Prostate gland (tissue), 2 donors: ENCODE measurements around the gene SLC13A3.
A peak's percentile ranks its signal among the peaks of the same experiment; 100 is the strongest.

Experiments used
- POLR2AphosphoS5 ChIP-seq: sonication (generic); formaldehyde crosslinking; IDR thresholded peaks from one replicate; pipeline ENCODE4 v1.6.1; 2017; ENCODE audit warnings: antibody characterized with exemption
- TF ChIP-seq, protein P1 (sequence below), 4 experiments: fragments of 200-600 bp in 2 of 4; fragments of 450-650 bp in 2 of 4; sonication (generic) in 2 of 4; IDR thresholded peaks; 1 replicate in 3 of 4; 2 replicates in 1 of 4; pipeline ENCODE4 v1.5.1; 2016 to 2019; ENCODE audit warnings: antibody characterized with exemption in 4 of 4, mild to moderate bottlenecking in 2 of 4, moderate library complexity in 2 of 4

DNA sequence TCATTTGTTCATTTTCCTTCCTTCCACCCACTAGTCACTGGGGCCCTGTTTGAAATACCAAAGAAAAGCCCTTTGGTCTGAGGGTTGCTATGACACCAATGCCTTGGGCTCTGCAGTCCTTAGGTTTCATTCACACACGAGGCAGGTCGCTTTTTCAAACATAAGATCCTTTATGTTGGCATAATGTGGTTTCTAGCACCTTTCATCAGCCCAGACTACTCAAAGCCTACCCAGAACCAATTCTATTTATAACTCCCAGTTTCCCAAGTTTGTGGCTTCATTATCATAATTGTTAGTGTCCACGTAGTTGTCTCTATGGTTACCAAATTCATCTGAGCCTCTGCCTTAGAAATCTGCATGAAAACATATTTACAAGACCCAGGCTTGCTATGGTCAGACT, 44.6 kb upstream of the SLC13A3 start:
- TF ChIP-seq, protein P1, sequence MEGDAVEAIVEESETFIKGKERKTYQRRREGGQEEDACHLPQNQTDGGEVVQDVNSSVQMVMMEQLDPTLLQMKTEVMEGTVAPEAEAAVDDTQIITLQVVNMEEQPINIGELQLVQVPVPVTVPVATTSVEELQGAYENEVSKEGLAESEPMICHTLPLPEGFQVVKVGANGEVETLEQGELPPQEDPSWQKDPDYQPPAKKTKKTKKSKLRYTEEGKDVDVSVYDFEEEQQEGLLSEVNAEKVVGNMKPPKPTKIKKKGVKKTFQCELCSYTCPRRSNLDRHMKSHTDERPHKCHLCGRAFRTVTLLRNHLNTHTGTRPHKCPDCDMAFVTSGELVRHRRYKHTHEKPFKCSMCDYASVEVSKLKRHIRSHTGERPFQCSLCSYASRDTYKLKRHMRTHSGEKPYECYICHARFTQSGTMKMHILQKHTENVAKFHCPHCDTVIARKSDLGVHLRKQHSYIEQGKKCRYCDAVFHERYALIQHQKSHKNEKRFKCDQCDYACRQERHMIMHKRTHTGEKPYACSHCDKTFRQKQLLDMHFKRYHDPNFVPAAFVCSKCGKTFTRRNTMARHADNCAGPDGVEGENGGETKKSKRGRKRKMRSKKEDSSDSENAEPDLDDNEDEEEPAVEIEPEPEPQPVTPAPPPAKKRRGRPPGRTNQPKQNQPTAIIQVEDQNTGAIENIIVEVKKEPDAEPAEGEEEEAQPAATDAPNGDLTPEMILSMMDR (IDR thresholded peaks at IDR 0.05): no peak
- peak; percentile 22 for TF ChIP-seq POLR2AphosphoS5
